H1 (cell line): ENCODE results near the gene SCN7A. TPM values are rescaled to one million over a fixed set of nuclear protein-coding genes. Genes with fewer than 3 reads are reported as not detected.

ENCODE experiments used
- CTCF ChIA-PET: fragments of 300-600 bp; sonication (Branson Sonifier 250); formaldehyde crosslinking; loops from one replicate; lab custom pipeline; 2021; ENCODE audit not compliant: partially characterized antibody; lab: Charles Lee
- POLR2A ChIA-PET: fragments of 300-600 bp; sonication (Branson Sonifier 250); formaldehyde crosslinking; loops from one replicate; lab custom pipeline; 2021; ENCODE audit warnings: inconsistent platforms; ENCODE audit not compliant: partially characterized antibody; lab: Charles Lee
- DNase-seq, 2 experiments: peaks; one replicate each; pipeline versions ENCODE4 v3.0.0 to v3.0.0-alpha.2; 2010 to 2022; ENCODE audit warnings: low spot score in 2 of 2, low read depth in 1 of 2, mixed read lengths in 1 of 2
- FAIRE-seq: peaks from 2 replicates; lab custom pipeline; 2011; peaks lifted over from hg19 to GRCh38; lab: Jason Lieb, UNC
- H2AFZ ChIP-seq: 2 replicates; pipeline ENCODE4 v1.8.1; 2012; ENCODE audit warnings: low read length, inconsistent platforms
- H2AK5ac ChIP-seq: 2 replicates; pipeline ENCODE4 v1.6.1; 2013; ENCODE audit warnings: low read depth, low read length
- H2BK120ac ChIP-seq: replicated peaks from 2 replicates; pipeline ENCODE3; 2013; ENCODE audit warnings: low read depth, low read length, inconsistent platforms
- H2BK12ac ChIP-seq: 2 replicates; pipeline ENCODE4 v1.6.1; 2013; ENCODE audit warnings: low read depth, low read length
- H2BK15ac ChIP-seq: 2 replicates; pipeline ENCODE4 v1.6.1; 2013; ENCODE audit warnings: low read length
- H2BK20ac ChIP-seq: 2 replicates; pipeline ENCODE4 v1.6.1; 2013; ENCODE audit warnings: low read length
- H2BK5ac ChIP-seq: 2 replicates; pipeline ENCODE4 v1.6.1; 2013; ENCODE audit warnings: low read depth, low read length
- H3K14ac ChIP-seq: 2 replicates; pipeline ENCODE4 v1.6.1; 2013; ENCODE audit warnings: inconsistent platforms; ENCODE audit not compliant: insufficient read length
- H3K18ac ChIP-seq: 2 replicates; pipeline ENCODE4 v1.6.1; 2013; ENCODE audit warnings: low read length; ENCODE audit errors: extremely low read depth
- H3K23ac ChIP-seq: 2 replicates; pipeline ENCODE4 v1.6.1; 2013; ENCODE audit warnings: inconsistent platforms; ENCODE audit not compliant: insufficient read length
- H3K23me2 ChIP-seq: 2 replicates; pipeline ENCODE4 v1.6.1; 2013; ENCODE audit warnings: low read depth, low read length
- H3K27ac ChIP-seq: 2 replicates; pipeline ENCODE4 v1.6.1; 2011; ENCODE audit warnings: low read depth, low read length, inconsistent platforms
- H3K27me3 ChIP-seq, 4 experiments: replicated peaks in 1 of 4; 1 replicate in 1 of 4; 2 replicates in 3 of 4; pipeline versions ENCODE4 v1.6.1 to v1.8.1; 2011 to 2013; ENCODE audit warnings: low read length in 3 of 4, mild to moderate bottlenecking in 3 of 4, inconsistent platforms in 2 of 4, mixed read lengths in 2 of 4, moderate library complexity in 1 of 4; ENCODE audit not compliant: control insufficient read depth in 3 of 4, insufficient read depth in 3 of 4; ENCODE audit errors: extremely low read depth in 1 of 4
- H3K36me3 ChIP-seq, 4 experiments: 2 replicates each; pipeline versions ENCODE4 v1.6.1 to v1.8.1; 2011 to 2013; ENCODE audit warnings: mild to moderate bottlenecking in 4 of 4, low read length in 3 of 4, moderate library complexity in 2 of 4, control low read depth in 1 of 4, inconsistent platforms in 1 of 4; ENCODE audit not compliant: insufficient read depth in 4 of 4, control insufficient read depth in 2 of 4
- H3K4ac ChIP-seq: replicated peaks from 2 replicates; pipeline ENCODE3; 2013; ENCODE audit warnings: low read length, low read depth, mixed read lengths, inconsistent platforms; ENCODE audit not compliant: insufficient read length
- H3K4me1 ChIP-seq, 4 experiments: replicated peaks in 1 of 4; 1 replicate in 1 of 4; 2 replicates in 3 of 4; pipeline versions ENCODE4 v1.6.1 to v1.8.1; 2011 to 2013; ENCODE audit warnings: low read length in 3 of 4, inconsistent platforms in 2 of 4, mixed read lengths in 1 of 4; ENCODE audit not compliant: insufficient read depth in 4 of 4, control insufficient read depth in 3 of 4
- H3K4me2 ChIP-seq, 2 experiments: 2 replicates each; pipeline versions ENCODE4 v1.6.1 to v1.8.1; 2011 to 2013; ENCODE audit warnings: low read depth in 2 of 2, low read length in 2 of 2, control low read depth in 1 of 2, inconsistent platforms in 1 of 2, mild to moderate bottlenecking in 1 of 2; ENCODE audit not compliant: insufficient read depth in 1 of 2
- H3K4me3 ChIP-seq, 4 experiments: fragments of 200-600, 300-600 bp in 1 of 4; sonication (generic), shearing (Covaris generic), sonication (Bioruptor Twin) in 1 of 4; 2 replicates each; pipeline versions ENCODE4 v1.5.1 to v1.8.1; 2011 to 2016; ENCODE audit warnings: low read length in 4 of 4, low read depth in 3 of 4, control low read depth in 2 of 4, inconsistent platforms in 2 of 4, mild to moderate bottlenecking in 2 of 4, mixed read lengths in 1 of 4, moderate library complexity in 1 of 4; ENCODE audit not compliant: insufficient read depth in 2 of 4; ENCODE audit errors: extremely low read depth in 1 of 4
- H3K56ac ChIP-seq: replicated peaks from 2 replicates; pipeline ENCODE3; 2013; ENCODE audit warnings: low read depth, mild to moderate bottlenecking, mixed read lengths, low read length, inconsistent platforms; ENCODE audit not compliant: insufficient read length
- H3K79me1 ChIP-seq: 2 replicates; pipeline ENCODE4 v1.6.1; 2013; ENCODE audit warnings: low read depth, low read length, control low read depth
- H3K79me2 ChIP-seq, 2 experiments: 2 replicates each; pipeline versions ENCODE4 v1.6.1 to v1.8.1; 2012 to 2013; ENCODE audit warnings: low read length in 2 of 2, mild to moderate bottlenecking in 2 of 2, inconsistent platforms in 1 of 2; ENCODE audit not compliant: insufficient read depth in 2 of 2, control insufficient read depth in 1 of 2
- H3K9ac ChIP-seq, 4 experiments: replicated peaks in 1 of 4; 1 replicate in 1 of 4; 2 replicates in 3 of 4; pipeline versions ENCODE4 v1.6.1 to v1.8.1; 2011 to 2013; ENCODE audit warnings: low read depth in 3 of 4, low read length in 3 of 4, control low read depth in 2 of 4, mild to moderate bottlenecking in 2 of 4, moderate library complexity in 2 of 4, inconsistent platforms in 1 of 4; ENCODE audit errors: extremely low read depth in 1 of 4
- H3K9me3 ChIP-seq, 2 experiments: 2 replicates each; pipeline versions ENCODE4 v1.6.1 to v1.8.1; 2012 to 2013; ENCODE audit warnings: mild to moderate bottlenecking in 2 of 2, moderate library complexity in 2 of 2, control low read depth in 1 of 2, inconsistent platforms in 1 of 2, low read depth in 1 of 2, low read length in 1 of 2, mixed read lengths in 1 of 2; ENCODE audit not compliant: insufficient read depth in 2 of 2
- H4K20me1 ChIP-seq, 2 experiments: replicated peaks in 1 of 2; 2 replicates each; pipeline versions ENCODE3 to v1.8.1; 2011 to 2013; ENCODE audit warnings: inconsistent platforms in 2 of 2, low read length in 2 of 2, mild to moderate bottlenecking in 1 of 2; ENCODE audit not compliant: insufficient read depth in 2 of 2, control insufficient read depth in 1 of 2
- H4K5ac ChIP-seq: 2 replicates; pipeline ENCODE4 v1.6.1; 2013; ENCODE audit warnings: low read length, low read depth, mixed read lengths, inconsistent platforms; ENCODE audit not compliant: insufficient read length
- H4K8ac ChIP-seq: 2 replicates; pipeline ENCODE4 v1.8.0; 2013; ENCODE audit warnings: mild to moderate bottlenecking, moderate library complexity, low read length, inconsistent platforms; ENCODE audit not compliant: insufficient read depth; ENCODE audit errors: extremely low read depth
- H4K91ac ChIP-seq: replicated peaks from 2 replicates; pipeline ENCODE3; 2013; ENCODE audit warnings: low read length, mixed read lengths, inconsistent platforms; ENCODE audit not compliant: insufficient read length
- JUN ChIP-seq: IDR thresholded peaks from 2 replicates; pipeline ENCODE4 v1.6.1; 2011; ENCODE audit warnings: low read depth, mild to moderate bottlenecking, improper control_type of control experiment, low read length
- NRF1 ChIP-seq: IDR thresholded peaks from 2 replicates; pipeline ENCODE4 v1.6.1; 2011; ENCODE audit warnings: mild to moderate bottlenecking, low read depth, low read length, improper control_type of control experiment
- PHF8 ChIP-seq: fragments of 200-600 bp; sonication (generic); conservative IDR thresholded peaks from 2 replicates; pipeline ENCODE4 v1.7.1; 2012; ENCODE audit warnings: low read depth, mild to moderate bottlenecking, inconsistent platforms, low read length, moderate library complexity
- SIRT6 ChIP-seq: IDR thresholded peaks from one replicate; pipeline ENCODE4 v1.7.1; 2012; ENCODE audit warnings: low read length, inconsistent platforms
- SIX5 ChIP-seq: IDR thresholded peaks from 2 replicates; pipeline ENCODE4 v1.6.1; 2011; ENCODE audit warnings: mild to moderate bottlenecking, low read depth, low read length
- WGBS, 2 experiments: shearing (Covaris generic) in 1 of 2; methylation state at CpG; one replicate each; pipeline versions ENCODE4 v1.1.6 to v1.1.7; 2013 to 2015; ENCODE audit warnings: low lambda C conversion rate in 2 of 2, mixed read lengths in 2 of 2, inconsistent platforms in 1 of 2, low coverage in 1 of 2, missing lambda C conversion rate in 1 of 2; ENCODE audit not compliant: insufficient replicate concordance in 2 of 2, insufficient coverage in 1 of 2, insufficient read length in 1 of 2; ENCODE audit errors: extremely low coverage in 1 of 2, missing lambda C conversion rate in 1 of 2; 5-methylcytosine and 5-hydroxymethylcytosine counted together
- polyA plus RNA-seq, 7 experiments: library from polyadenylated mRNA; depleted of rRNA in 3 of 7; stranded (reverse) in 5 of 7; unstranded in 2 of 7; fragments of >200 nt in 5 of 7; fragments of 200-250 nt in 2 of 7; gene quantifications; 1 replicate in 5 of 7; 2 replicates in 1 of 7; 4 replicates in 1 of 7; pipeline versions ENCODE4 v1.2.1 to v1.2.3, GENCODE V29; 2011 to 2013; ENCODE audit warnings: missing spikeins in 2 of 7, mixed read lengths in 2 of 7
- total RNA-seq: library from RNA; stranded (reverse); fragmentation: NEBNext Ultra II Directional; extraction: Animal tissue kit (Norgen Biotek cat#: 25700); gene quantifications from 2 replicates; pipeline ENCODE4 v1.2.1, GENCODE V29; 2021

The SCN7A gene
- total and polyA plus RNA-seq, 2 of the 8 experiments (the other 6 are each of a cell fraction or from before 2014, with no cell fraction given) = 0.09 to 0.19 TPM

DNA sequence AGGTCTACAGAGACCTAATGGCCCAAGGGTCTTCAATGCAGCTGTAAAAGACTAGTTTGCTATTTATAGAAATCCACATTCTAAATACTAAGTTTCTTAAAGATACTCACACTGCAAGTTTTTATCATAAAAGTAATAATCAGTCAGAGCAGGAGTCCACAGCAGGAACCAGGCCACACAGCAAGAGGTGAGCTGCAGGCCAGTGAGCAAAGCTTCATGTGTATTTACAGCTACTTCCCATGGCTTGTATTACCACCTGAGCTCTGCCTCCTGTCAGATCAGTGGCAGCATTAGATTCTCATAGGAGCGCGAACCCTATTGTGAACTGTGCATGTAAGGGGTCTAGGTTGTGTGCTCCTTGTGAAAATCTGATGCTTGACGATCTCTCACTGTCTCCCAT, 111.6 kb downstream of the SCN7A start:
- no peaks in the 10 kb centered on the region for H3K23me2 ChIP-seq
- no peak overlapping the region for H4K8ac ChIP-seq
- no peaks in the 10 kb centered on the region for H3K27me3 ChIP-seq
- H2BK12ac ChIP-seq = no peak overlapping the region
- TF ChIP-seq SIX5 = no peak
- TF ChIP-seq JUN = no peak
- no peak for TF ChIP-seq NRF1
- no peak for TF ChIP-seq PHF8
- TF ChIP-seq SIRT6 = no peak
- TF ChIP-seq, all 59 proteins: peak for 0
- no peak overlapping the region for H3K4me3 ChIP-seq
- no peak overlapping the region for H3K4me2 ChIP-seq
- no peak overlapping the region for H2BK5ac ChIP-seq
- H3K56ac ChIP-seq = no peak overlapping the region
- no peak overlapping the region for H3K23ac ChIP-seq
- H4K91ac ChIP-seq = no peak overlapping the region
- H2AFZ ChIP-seq = no peak overlapping the region
- no peak overlapping the region for H3K18ac ChIP-seq
- H3K14ac ChIP-seq = no peak overlapping the region
- H3K79me2 ChIP-seq = no peaks in the 10 kb centered on the region
- DNase-seq = no peak
- no peaks in the 10 kb centered on the region for H3K4me1 ChIP-seq
- ChIA-PET CTCF (interaction anchor here (0.6 to 2.3 kb wide), 6 partner anchors 19 to 1194 kb away, joined by 3 to 14 read pairs (median 4); no protein-coding TSS in a partner anchor), POLR2A (no interaction called here)
- no peak overlapping the region for H3K27ac ChIP-seq
- H3K9ac ChIP-seq = no peak overlapping the region
- no peak overlapping the region for H2AK5ac ChIP-seq
- H3K4ac ChIP-seq = no peak overlapping the region
- no peak overlapping the region for H2BK20ac ChIP-seq
- no peak overlapping the region for H2BK15ac ChIP-seq
- H3K79me1 ChIP-seq = no peaks in the 10 kb centered on the region
- WGBS, 2 experiments = 97% methylated on average over 3 of the region's 3 CpGs; no CpG with 5 or more reads in 1 of the 2 experiments
- no peak for FAIRE-seq
- H3K9me3 ChIP-seq = no peaks in the 10 kb centered on the region
- H4K5ac ChIP-seq = no peak overlapping the region
- no peaks in the 10 kb centered on the region for H4K20me1 ChIP-seq
- H3K36me3 ChIP-seq = no peaks in the 10 kb centered on the region
- H2BK120ac ChIP-seq = no peak overlapping the region
